LNCAP (cell line): ENCODE measurements around the gene VPS13D.

Experiments
- TF ChIP-seq, protein P1 (sequence below): fragments of 450-650 bp; IDR thresholded peaks from 2 replicates; pipeline ENCODE4 v1.5.1; 2017; ENCODE audit warnings: mild to moderate bottlenecking

Gene VPS13D

GRCh38 chr1:12359359-12360133, 129.7 kb downstream of the VPS13D start:
- TF ChIP-seq, protein P1, sequence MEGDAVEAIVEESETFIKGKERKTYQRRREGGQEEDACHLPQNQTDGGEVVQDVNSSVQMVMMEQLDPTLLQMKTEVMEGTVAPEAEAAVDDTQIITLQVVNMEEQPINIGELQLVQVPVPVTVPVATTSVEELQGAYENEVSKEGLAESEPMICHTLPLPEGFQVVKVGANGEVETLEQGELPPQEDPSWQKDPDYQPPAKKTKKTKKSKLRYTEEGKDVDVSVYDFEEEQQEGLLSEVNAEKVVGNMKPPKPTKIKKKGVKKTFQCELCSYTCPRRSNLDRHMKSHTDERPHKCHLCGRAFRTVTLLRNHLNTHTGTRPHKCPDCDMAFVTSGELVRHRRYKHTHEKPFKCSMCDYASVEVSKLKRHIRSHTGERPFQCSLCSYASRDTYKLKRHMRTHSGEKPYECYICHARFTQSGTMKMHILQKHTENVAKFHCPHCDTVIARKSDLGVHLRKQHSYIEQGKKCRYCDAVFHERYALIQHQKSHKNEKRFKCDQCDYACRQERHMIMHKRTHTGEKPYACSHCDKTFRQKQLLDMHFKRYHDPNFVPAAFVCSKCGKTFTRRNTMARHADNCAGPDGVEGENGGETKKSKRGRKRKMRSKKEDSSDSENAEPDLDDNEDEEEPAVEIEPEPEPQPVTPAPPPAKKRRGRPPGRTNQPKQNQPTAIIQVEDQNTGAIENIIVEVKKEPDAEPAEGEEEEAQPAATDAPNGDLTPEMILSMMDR: no peak

GRCh38 chr1:12368646-12369045, 138.8 kb downstream of the VPS13D start:
- TF ChIP-seq, protein P1: no peak

DNA sequence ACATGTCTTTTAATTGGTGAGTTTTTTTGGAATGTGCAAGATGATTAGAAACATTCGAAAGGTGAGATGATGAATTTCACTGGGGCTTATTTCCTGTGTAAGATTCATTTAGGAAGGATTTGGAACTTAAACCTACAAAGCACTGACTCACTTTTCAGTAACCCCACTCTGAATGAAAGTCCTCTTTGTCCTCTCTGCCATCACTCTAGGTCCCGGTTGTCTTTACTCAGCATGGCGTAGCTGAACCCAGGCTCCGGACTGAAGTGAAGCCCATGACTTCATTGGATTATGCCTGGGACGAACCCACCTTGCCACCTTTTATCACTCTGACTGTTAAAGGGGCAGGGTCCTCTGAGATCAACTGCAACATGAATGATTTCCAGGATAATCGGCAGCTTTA, 139.4 kb downstream of the VPS13D start:
- TF ChIP-seq, protein P1: no peak

DNA sequence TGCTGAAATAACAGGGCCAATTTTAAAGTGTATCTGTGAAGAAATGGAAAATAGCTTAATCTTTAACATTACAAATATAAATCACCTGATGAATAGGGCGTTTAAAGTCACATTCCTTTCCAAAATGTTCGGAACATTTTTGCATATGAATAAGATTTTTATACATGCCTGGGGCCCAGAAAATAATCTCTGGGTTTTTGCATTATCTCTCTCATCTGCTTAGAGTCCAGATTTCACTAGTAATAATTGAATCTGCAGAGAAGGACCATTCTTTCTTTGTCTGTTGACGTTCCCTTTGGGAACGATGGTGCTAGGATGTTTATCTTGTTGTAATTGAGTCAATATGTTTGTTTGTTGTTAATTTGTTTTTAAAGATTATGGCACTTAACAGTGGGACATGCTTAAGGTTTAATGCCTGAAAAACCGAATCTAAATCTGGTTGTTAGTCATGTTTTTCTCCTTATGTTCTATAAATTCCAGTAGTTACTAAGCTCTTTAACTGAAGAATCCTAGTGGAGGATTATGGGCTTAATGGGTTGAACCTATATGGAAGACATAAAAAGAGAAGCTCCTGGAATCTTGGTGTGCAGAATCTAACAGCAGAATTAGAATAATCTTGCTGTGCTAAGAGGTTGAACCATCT, 140.6 kb downstream of the VPS13D start:
- TF ChIP-seq, protein P1: no peak

DNA sequence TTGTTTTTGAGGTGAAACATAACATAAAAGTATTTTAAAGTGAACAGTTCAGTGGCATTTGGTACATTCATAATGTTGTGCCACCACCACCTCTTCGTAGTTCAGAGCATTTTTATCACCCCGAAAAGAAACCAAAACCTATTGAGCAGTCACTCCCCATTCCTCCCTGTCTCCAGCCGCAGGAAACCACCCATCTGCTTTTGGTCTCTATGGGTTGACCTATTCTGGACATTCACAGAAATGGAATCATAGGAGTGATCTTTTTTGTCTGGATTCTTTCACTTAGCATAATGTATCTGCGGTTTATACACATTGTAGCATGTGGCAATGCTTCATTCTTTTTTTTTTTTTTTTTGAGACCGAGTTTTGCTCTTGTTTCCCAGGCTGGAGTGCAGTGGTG, 141.2 kb downstream of the VPS13D start:
- TF ChIP-seq, protein P1: no peak

GRCh38 chr1:12372180-12372579, 142.3 kb downstream of the VPS13D start:
- TF ChIP-seq, protein P1: no peak

DNA sequence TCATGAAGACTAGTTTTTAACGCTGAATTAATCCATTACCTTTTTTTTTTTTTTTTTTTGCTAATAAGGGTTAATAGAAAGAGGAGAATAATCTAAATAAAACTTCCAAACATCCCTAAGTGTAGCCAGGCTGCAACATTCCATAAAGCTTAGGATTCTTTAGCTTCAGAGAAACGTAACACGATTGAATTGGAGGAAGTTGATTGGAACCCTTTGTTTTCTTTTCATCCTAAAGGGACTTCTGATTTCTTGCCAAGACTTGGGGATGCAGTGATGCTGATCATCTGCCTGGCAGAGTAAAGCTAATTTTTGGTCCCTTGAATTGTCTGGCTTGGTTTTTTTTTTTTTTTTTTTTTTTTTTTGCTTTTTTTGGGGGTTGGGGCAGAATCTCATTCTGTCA, 142.9 kb downstream of the VPS13D start:
- TF ChIP-seq, protein P1: no peak
